HG03095 (cell line): ENCODE data around the gene PTPRK.
"Not testable (repeated sequence)": the region's sequence is repeated elsewhere in the genome, so short reads cannot be mapped to it uniquely, and the experiment has no call there.

ENCODE experiments used
- ATAC-seq: cut with Tn5 transposase; IDR thresholded peaks from one replicate; pipeline ENCODE4 v1.9.1; 2021; ENCODE audit warnings: moderate library complexity; ENCODE audit not compliant: unreplicated experiment

The PTPRK gene

DNA sequence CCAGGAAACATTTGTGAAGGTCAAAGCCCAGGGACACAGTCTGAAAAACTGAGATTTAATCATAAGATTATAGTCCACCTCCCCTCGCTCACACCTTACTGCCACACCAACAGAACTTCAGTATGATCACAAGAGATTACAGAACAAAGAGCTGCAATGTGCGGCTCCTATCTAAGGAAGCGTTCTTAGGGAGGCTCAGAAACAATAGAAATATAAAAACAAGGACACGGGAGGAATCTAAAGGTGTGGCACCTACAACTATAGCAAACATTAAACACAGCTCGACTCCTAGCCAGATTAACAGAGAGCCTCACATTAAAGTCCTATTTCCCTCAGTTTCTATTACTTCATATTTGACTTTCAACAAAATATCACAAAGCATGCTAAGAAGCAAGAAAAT is 579.2 kb downstream of the PTPRK start:
- no peak for ATAC-seq

- ATAC-seq = no peak
These were observed 580.8 kb downstream of the PTPRK start for GRCh38 chr6:127939442-127940066.

GRCh38 chr6:127938701-127939100 is 581.7 kb downstream of the PTPRK start:
- ATAC-seq = no peak

DNA sequence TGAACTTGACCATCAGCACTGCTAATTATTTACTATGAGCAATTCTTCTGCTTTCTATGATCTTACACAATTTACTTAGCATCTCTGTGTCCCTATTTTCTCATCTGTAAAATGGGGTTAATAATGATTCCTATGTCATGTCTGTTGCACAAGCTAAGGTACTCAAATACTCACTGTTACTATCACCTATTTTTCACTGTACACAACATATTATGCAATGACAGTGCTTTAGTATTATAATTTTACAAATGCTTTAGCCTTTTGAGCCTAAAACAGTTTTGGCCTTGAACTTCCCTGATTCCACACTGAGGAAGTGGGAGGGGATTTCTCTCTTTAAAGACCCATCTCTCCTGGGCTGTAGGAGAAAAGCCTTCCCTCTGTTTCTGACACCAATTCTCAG is 582.7 kb downstream of the PTPRK start:
- no peak for ATAC-seq

DNA sequence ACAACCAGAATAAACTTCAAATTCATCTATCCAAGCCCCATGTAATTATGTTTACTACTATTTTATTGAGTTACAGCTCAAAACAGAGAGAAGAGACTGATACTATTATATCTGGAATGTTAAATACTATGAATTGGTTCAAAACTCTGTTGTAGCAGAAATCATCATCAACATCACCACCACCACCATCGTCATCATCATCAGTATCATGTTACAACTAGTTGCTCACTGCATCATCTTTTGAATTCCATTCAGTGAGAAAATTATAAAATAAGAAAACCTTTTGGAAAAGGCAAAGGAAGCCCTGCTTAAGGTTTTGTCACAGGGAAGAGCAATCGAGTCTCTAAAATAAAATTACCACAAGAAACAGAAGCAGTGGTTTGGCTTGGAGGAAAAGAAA is 583.3 kb downstream of the PTPRK start:
- no peak for ATAC-seq

GRCh38 chr6:127934956-127935355 is 585.4 kb downstream of the PTPRK start:
- no peak for ATAC-seq

DNA sequence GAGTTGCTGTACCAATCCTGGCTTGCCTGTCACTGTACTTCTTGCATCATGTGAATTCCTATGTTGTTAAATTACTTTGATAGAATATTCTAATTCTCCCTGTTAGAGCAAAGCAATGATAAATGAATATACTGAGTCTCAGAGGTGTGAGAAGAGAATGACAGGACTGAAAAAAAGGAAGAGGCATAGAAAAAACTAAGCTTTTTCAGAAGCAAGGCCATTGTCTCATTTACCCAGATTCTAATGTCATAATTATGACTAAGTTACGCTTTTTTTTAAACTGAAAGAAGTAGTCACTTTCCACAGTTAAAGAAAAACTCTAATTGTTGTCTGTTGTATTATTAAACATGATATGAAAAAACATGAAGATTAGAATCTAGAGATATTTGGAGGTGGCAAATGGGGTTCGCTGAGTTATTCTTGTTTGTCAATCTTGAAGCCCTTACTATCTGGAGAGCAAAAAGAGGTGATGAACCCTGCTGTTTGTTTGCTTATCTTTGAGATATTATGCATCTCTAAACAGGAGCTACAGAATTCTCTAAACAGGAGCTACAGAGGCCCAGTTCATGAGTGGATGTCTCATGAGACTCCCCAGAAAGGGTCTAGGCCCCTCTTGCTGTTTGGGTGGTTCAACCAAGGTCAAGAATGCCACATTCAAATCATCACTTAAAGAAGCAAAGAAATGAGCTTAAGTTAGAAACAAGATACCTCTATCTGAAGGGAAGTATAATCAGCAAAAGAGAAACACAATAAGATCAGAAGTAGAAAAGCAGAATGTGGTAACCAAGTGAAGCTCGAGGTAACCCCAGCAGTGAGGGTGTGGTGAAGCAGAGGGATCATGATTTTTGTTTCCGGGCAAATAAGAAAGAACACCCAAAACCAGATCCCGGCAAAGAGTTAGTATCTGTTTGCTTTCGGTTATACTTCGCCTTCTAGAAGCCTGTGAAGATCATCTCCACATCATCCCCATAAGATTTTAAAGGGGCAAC is 586.3 kb downstream of the PTPRK start:
- ATAC-seq = no peak

GRCh38 chr6:127933137-127933536 is 587.3 kb downstream of the PTPRK start:
- no peak for ATAC-seq

DNA sequence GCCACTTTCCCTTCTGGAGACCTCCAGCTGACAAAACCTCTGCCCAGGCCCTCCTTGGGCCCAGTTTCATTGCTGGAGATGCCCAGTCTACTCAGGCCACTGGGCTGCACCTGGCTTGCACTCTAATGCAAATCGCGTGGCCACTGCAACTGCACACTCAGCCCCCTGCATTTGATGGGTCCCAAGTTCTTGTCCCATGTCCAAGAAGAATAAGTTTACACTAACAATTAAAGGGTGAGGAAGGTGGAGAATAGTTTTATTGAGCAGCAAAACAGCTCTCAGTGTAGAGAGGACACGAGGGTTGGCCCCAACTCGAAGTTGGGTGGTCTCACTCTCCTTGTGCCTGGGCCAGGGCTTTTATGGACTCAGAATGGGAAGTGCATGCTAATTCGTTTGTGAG is 587.7 kb downstream of the PTPRK start:
- ATAC-seq = no peak

GRCh38 chr6:127926441-127926840 is 594.0 kb downstream of the PTPRK start:
- not testable (repeated sequence) for ATAC-seq

GRCh38 chr6:127924440-127924839 is 596.0 kb downstream of the PTPRK start:
- ATAC-seq = no peak

GRCh38 chr6:127924031-127924430 is 596.4 kb downstream of the PTPRK start:
- ATAC-seq = no peak

GRCh38 chr6:127923135-127923534 is 597.3 kb downstream of the PTPRK start:
- ATAC-seq = no peak

DNA sequence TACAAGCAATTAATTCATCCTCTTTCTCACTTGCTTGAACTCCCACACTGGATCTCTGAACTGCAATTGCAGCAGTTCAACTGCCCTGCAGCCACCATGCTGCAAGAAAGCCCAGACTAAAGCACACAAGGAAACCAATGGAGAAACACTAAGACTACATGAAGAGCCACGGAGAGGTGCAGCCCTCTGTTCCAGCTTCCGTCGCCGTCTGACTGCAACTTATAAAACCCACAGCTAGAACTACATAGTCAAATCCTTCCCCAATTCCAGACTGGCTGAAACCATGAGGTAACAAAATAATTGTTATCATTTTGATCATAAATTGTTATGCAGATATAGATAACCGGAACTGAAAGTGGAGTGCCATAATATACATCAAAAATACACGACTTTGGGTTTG is 598.4 kb downstream of the PTPRK start:
- ATAC-seq = no peak

- ATAC-seq = no peak
These were observed 599.6 kb downstream of the PTPRK start for GRCh38 chr6:127920804-127921203.
